Kasumi-1 (cell line): ENCODE results near the gene TMEM69.
"Not testable (repeated sequence)": the region's sequence is repeated elsewhere in the genome, so short reads cannot be mapped to it uniquely, and the experiment has no call there.

Experiments
- DNase-seq, 2 experiments: peaks; one replicate each; lab custom pipeline; 2025; lab: John Stamatoyannopoulos, UW

The TMEM69 gene

GRCh38 chr1:45678489-45678888, 9.5 kb upstream of the TMEM69 start:
- DNase-seq: no peak

- DNase-seq: peak; percentile 53 to 55
Measured at GRCh38 chr1:45679123-45679522, 8.9 kb upstream of the TMEM69 start.

- DNase-seq: no peak
Measured at GRCh38 chr1:45682942-45683341, 5.0 kb upstream of the TMEM69 start.

- DNase-seq: no peak
Measured at GRCh38 chr1:45684402-45684801, 3.6 kb upstream of the TMEM69 start.

GRCh38 chr1:45685308-45686014, 2.5 kb upstream of the TMEM69 start:
- peak; percentile 28 to 69 for DNase-seq

- DNase-seq: peak in 1 of 2 experiments; percentile 69
Measured at GRCh38 chr1:45686015-45686287, 2.0 kb upstream of the TMEM69 start.

GRCh38 chr1:45686288-45687013, 1.5 kb upstream of the TMEM69 start, which contains the start of gene GPBP1L1:
GPBP1L1 (minus strand) TSS chr1:45686533; CDS start chr1:45659087, 27,446 bp downstream.
- peak; percentile 96 for DNase-seq

GRCh38 chr1:45687014-45687753, 797 bp upstream of the TMEM69 start:
- peak; percentile 99 for DNase-seq

- DNase-seq: not testable (repeated sequence)
Measured at GRCh38 chr1:45693811-45694210, 5.8 kb downstream of the TMEM69 start.

GRCh38 chr1:45694823-45695222, 6.8 kb downstream of the TMEM69 start:
- no peak for DNase-seq

GRCh38 chr1:45704637-45705036, 16.7 kb downstream of the TMEM69 start:
- DNase-seq: no peak

- no peak for DNase-seq
Measured at GRCh38 chr1:45713711-45714110, 25.7 kb downstream of the TMEM69 start.

GRCh38 chr1:45716700-45717099, 28.7 kb downstream of the TMEM69 start:
- DNase-seq: no peak

GRCh38 chr1:45717386-45717785, 29.4 kb downstream of the TMEM69 start:
- DNase-seq: not testable (repeated sequence)

- DNase-seq: no peak
Measured at GRCh38 chr1:45718289-45718688, 30.3 kb downstream of the TMEM69 start.

GRCh38 chr1:45721207-45721606, 33.2 kb downstream of the TMEM69 start:
- no peak for DNase-seq

- peak; percentile 20 to 21 for DNase-seq
Measured at GRCh38 chr1:45722809-45723208, 34.8 kb downstream of the TMEM69 start.

GRCh38 chr1:45723248-45723930, 35.4 kb downstream of the TMEM69 start:
- DNase-seq: no peak

- not testable (repeated sequence) for DNase-seq
Measured at GRCh38 chr1:45726007-45726406, 38.0 kb downstream of the TMEM69 start.

GRCh38 chr1:45730075-45730779, 42.2 kb downstream of the TMEM69 start:
- peak; percentile 30 to 33 for DNase-seq

GRCh38 chr1:45730780-45731319, 42.9 kb downstream of the TMEM69 start:
- no peak for DNase-seq
